ENCODE data around the gene TIMM21. TPM values are rescaled to one million over a fixed set of nuclear protein-coding genes. Genes with fewer than 3 reads are reported as not detected.

Gene TIMM21
- total RNA-seq, result 31.1 and 41.5 TPM in 2 replicates

GRCh38 chr18:74147779-74148542 is at the start of gene TIMM21, which contains the start of gene FBXO15:
Gene TIMM21, plus strand, starts transcription at chr18:74148523. Its CDS starts 286 bp downstream, at chr18:74148809.
Gene FBXO15, minus strand, starts transcription at chr18:74147834. Its CDS starts 49 bp downstream, at chr18:74147785.

Other genes starting within 250 kb of the TIMM21 start
- gene FBXO15, start 689 bp upstream of the TIMM21 start, total RNA-seq, result 0.09 and 0.38 TPM in 2 replicates
- gene CYB5A, start 143.4 kb downstream of the TIMM21 start, total RNA-seq, result 48.6 and 54.9 TPM in 2 replicates
- gene C18orf63, start 167.3 kb downstream of the TIMM21 start, total RNA-seq, result not detected in 2 replicates

All from endothelial cell of coronary artery (primary cell).